HepG2 (cell line): ENCODE measurements around the gene B3GALNT2. TPM values are rescaled to one million over a fixed set of nuclear protein-coding genes. Genes with fewer than 3 reads are reported as not detected.

Experiments
- ATAC-seq: fragments of 200-7000 bp; cut with Tn5 transposase; 3 replicates; pipeline ENCODE4 v1.9.1; 2020; ENCODE audit warnings: mild to moderate bottlenecking, moderate library complexity
- BruUV-seq: library from RNA; stranded (reverse); fragments of 400-500 nt; replicated peaks from 2 replicates; lab custom pipeline; 2021; lab: Mats Ljungman, UMichigan
- CTCF ChIA-PET: fragments of 300-600 bp; formaldehyde crosslinking; extraction: SDS; loops from one replicate; lab custom pipeline; 2021; ENCODE audit warnings: low total read pairs, inconsistent platforms, low intra/inter-chr PET ratio; lab: Yijun Ruan, JAX
- POLR2A ChIA-PET: fragments of 350-600 bp; sonication (Branson Sonifier 250); formaldehyde crosslinking; loops from one replicate; lab custom pipeline; 2020; ENCODE audit warnings: antibody characterized with exemption, inconsistent platforms; lab: Yijun Ruan, JAX
- DNase-seq: peaks from one replicate; pipeline ENCODE4 v3.0.0-alpha.2; 2015; ENCODE audit warnings: low spot score
- FAIRE-seq: peaks from 3 replicates; lab custom pipeline; 2011; peaks lifted over from hg19 to GRCh38; lab: Jason Lieb, UNC
- H2AFZ ChIP-seq: one replicate; pipeline ENCODE4 v1.6.1; 2011; ENCODE audit warnings: low read length, inconsistent platforms
- H3K27ac ChIP-seq: fragments of 300-600 bp; 3 replicates; pipeline ENCODE4 v1.8.0; 2011; ENCODE audit warnings: mixed run types, mild to moderate bottlenecking, mixed read lengths, low read length, inconsistent platforms; ENCODE audit not compliant: insufficient read depth; ENCODE audit errors: extremely low read length
- H3K27me3 ChIP-seq, 2 experiments: fragments of 200-600 bp in 1 of 2; 2 replicates in 1 of 2; 3 replicates in 1 of 2; pipeline versions ENCODE4 v1.6.0 to v1.8.0; 2011; ENCODE audit warnings: low read length in 2 of 2, mild to moderate bottlenecking in 2 of 2, moderate library complexity in 2 of 2, inconsistent platforms in 1 of 2; ENCODE audit not compliant: insufficient read depth in 2 of 2, control insufficient read depth in 1 of 2
- H3K36me3 ChIP-seq, 2 experiments: fragments of 200-600 bp in 1 of 2; replicated peaks in 1 of 2; 2 replicates in 1 of 2; 3 replicates in 1 of 2; pipeline versions ENCODE4 v1.5.1 to v1.8.0; 2011; ENCODE audit warnings: low read length in 2 of 2, inconsistent platforms in 1 of 2; ENCODE audit not compliant: insufficient read depth in 2 of 2, control insufficient read depth in 1 of 2
- H3K4me1 ChIP-seq: 2 replicates; pipeline ENCODE4 v1.5.1; 2012; ENCODE audit warnings: low read length, inconsistent platforms; ENCODE audit not compliant: insufficient read depth
- H3K4me2 ChIP-seq: 2 replicates; pipeline ENCODE4 v1.6.0; 2011; ENCODE audit warnings: low read depth, low read length, inconsistent platforms
- H3K4me3 ChIP-seq, 3 experiments: fragments of 200-600 bp in 1 of 3; sonication (generic), shearing (Covaris generic) in 1 of 3; replicated peaks in 1 of 3; 2 replicates each; pipeline ENCODE4 v1.5.1; 2011 to 2016; ENCODE audit warnings: low read length in 3 of 3, inconsistent platforms in 2 of 3, low read depth in 2 of 3, mild to moderate bottlenecking in 2 of 3, control low read depth in 1 of 3, mixed read lengths in 1 of 3; ENCODE audit not compliant: insufficient read depth in 1 of 3
- H3K79me2 ChIP-seq: one replicate; pipeline ENCODE4 v1.6.1; 2011; ENCODE audit warnings: low read length, inconsistent platforms; ENCODE audit not compliant: insufficient read depth
- H3K9ac ChIP-seq: 2 replicates; pipeline ENCODE4 v1.6.0; 2011; ENCODE audit warnings: mild to moderate bottlenecking, low read depth, low read length, inconsistent platforms; ENCODE audit not compliant: insufficient read depth
- H3K9me3 ChIP-seq: 2 replicates; pipeline ENCODE4 v1.5.1; 2012; ENCODE audit warnings: mild to moderate bottlenecking, low read length
- H4K20me1 ChIP-seq: 2 replicates; pipeline ENCODE4 v1.6.0; 2011; ENCODE audit warnings: inconsistent platforms, mild to moderate bottlenecking, low read length, moderate library complexity; ENCODE audit not compliant: insufficient read depth
- FOXJ3 ChIP-seq: sonication (generic); formaldehyde crosslinking; IDR thresholded peaks from 2 replicates; pipeline ENCODE4 v1.4.0; 2020; ENCODE audit warnings: missing genetic modification reagents, mild to moderate bottlenecking, borderline replicate concordance
- GABPB1 ChIP-seq: IDR thresholded peaks from 2 replicates; pipeline ENCODE4 v1.6.1; 2016; ENCODE audit warnings: mild to moderate bottlenecking, missing genetic modification reagents, moderate library complexity, missing compliant biosample characterization
- GMEB1 ChIP-seq: sonication (generic); formaldehyde crosslinking; IDR thresholded peaks from 2 replicates; pipeline ENCODE4 v1.5.1; 2020; ENCODE audit warnings: missing genetic modification reagents, mild to moderate bottlenecking, borderline replicate concordance
- HNF4G ChIP-seq, 2 experiments: sonication (generic) in 1 of 2; formaldehyde crosslinking in 1 of 2; IDR thresholded peaks; 2 replicates each; pipeline versions ENCODE4 v1.4.0 to v1.6.1; 2011 to 2020; ENCODE audit warnings: borderline replicate concordance in 2 of 2, low read depth in 2 of 2, mild to moderate bottlenecking in 2 of 2, low read length in 1 of 2, missing genetic modification reagents in 1 of 2, moderate library complexity in 1 of 2
- IKZF1 ChIP-seq: fragments of 450-650 bp; IDR thresholded peaks from 2 replicates; pipeline ENCODE4 v1.7.1; 2016
- NFRKB ChIP-seq: fragments of 450-650 bp; IDR thresholded peaks from 2 replicates; pipeline ENCODE4 v1.6.1; 2017
- PHF8 ChIP-seq: sonication (generic); formaldehyde crosslinking; IDR thresholded peaks from 2 replicates; pipeline ENCODE4 v1.5.0; 2020; ENCODE audit warnings: missing genetic modification reagents
- PRDM4 ChIP-seq: sonication (generic); formaldehyde crosslinking; IDR thresholded peaks from 2 replicates; pipeline ENCODE4 v1.9.0; 2021; ENCODE audit warnings: missing genetic modification reagents, borderline replicate concordance
- RCOR2 ChIP-seq: IDR thresholded peaks from 2 replicates; pipeline ENCODE4 v1.6.1; 2016; ENCODE audit warnings: missing biosample characterization, missing genetic modification reagents
- SP1 ChIP-seq, 2 experiments: fragments of 450-650 bp in 1 of 2; sonication (generic) in 1 of 2; formaldehyde crosslinking in 1 of 2; IDR thresholded peaks; 2 replicates each; pipeline versions ENCODE4 v1.4.0 to v1.6.1; 2016 to 2020; ENCODE audit warnings: missing genetic modification reagents in 1 of 2
- SUZ12 ChIP-seq: fragments of 150-350 bp; IDR thresholded peaks from 2 replicates; pipeline ENCODE4 v1.6.1; 2014; ENCODE audit warnings: low read depth, low read length
- TBP ChIP-seq: sonication (generic); formaldehyde crosslinking; IDR thresholded peaks from 2 replicates; pipeline ENCODE4 v1.5.0; 2020; ENCODE audit warnings: missing genetic modification reagents
- TCF7 ChIP-seq: sonication (generic); IDR thresholded peaks from 2 replicates; pipeline ENCODE4 v1.6.1; 2016; ENCODE audit warnings: antibody characterized with exemption, low read depth
- ZMYM3 ChIP-seq: sonication (generic); formaldehyde crosslinking; IDR thresholded peaks from 2 replicates; pipeline ENCODE4 v1.5.1; 2020; ENCODE audit warnings: mild to moderate bottlenecking, missing genetic modification reagents
- ZNF546 ChIP-seq: sonication (generic); formaldehyde crosslinking; conservative IDR thresholded peaks from 2 replicates; pipeline ENCODE4 v1.8.1; 2023; ENCODE audit warnings: mild to moderate bottlenecking, missing genetic modification reagents
- ZNF7 ChIP-seq: IDR thresholded peaks from 2 replicates; pipeline ENCODE4 v1.6.1; 2016; ENCODE audit warnings: missing biosample characterization, missing genetic modification reagents
- ZNF790 ChIP-seq: sonication (generic); formaldehyde crosslinking; IDR thresholded peaks from 2 replicates; pipeline ENCODE4 v1.8.0; 2022; ENCODE audit warnings: missing genetic modification reagents, mild to moderate bottlenecking, borderline replicate concordance
- ZNF841 ChIP-seq: sonication (generic); formaldehyde crosslinking; IDR thresholded peaks from 2 replicates; pipeline ENCODE4 v1.8.1; 2023; ENCODE audit warnings: missing genetic modification reagents, borderline replicate concordance
- ZNF879 ChIP-seq: sonication (generic); formaldehyde crosslinking; IDR thresholded peaks from 2 replicates; pipeline ENCODE4 v1.8.1; 2023; ENCODE audit warnings: missing genetic modification reagents
- WGBS: methylation state at CpG from one replicate; pipeline ENCODE4 v1.1.6; 2017; ENCODE audit warnings: low lambda C conversion rate; 5-methylcytosine and 5-hydroxymethylcytosine counted together
- in situ Hi-C: cut with HindIII; loops from 2 replicates; pipeline ENCODE4 v1.10.0; 2017; ENCODE audit warnings: low pct_unique_long_range_greater_than_20kb; ENCODE audit not compliant: extremely low pct_ligation_motif_present
- intact Hi-C: fragments of 100-400 bp; cut with micrococcal nuclease; formaldehyde crosslinking; loops from one replicate; pipeline ENCODE4 v1.10.0; 2022; ENCODE audit not compliant: unreplicated experiment
- polyA plus RNA-seq, 8 experiments: library from polyadenylated mRNA; depleted of rRNA in 3 of 8; stranded (reverse) in 7 of 8; unstranded in 1 of 8; fragments of >200 nt; fragmentation: Illumina TruSeq in 4 of 8; extraction: Trizol in 4 of 8; gene quantifications; 2 replicates each; pipeline versions ENCODE4 v1.2.1 to v1.2.3, GENCODE V29; 2011 to 2016; ENCODE audit warnings: low read depth in 4 of 8, missing spikeins in 1 of 8, mixed read lengths in 1 of 8; ENCODE audit not compliant: insufficient read depth in 1 of 8
- total RNA-seq, 5 experiments: library from RNA; depleted of rRNA; stranded (reverse); fragments of >200 nt; fragmentation: Illumina TruSeq; extraction: Trizol; gene quantifications; 2 replicates each; pipeline ENCODE4 v1.2.3, GENCODE V29; 2016; ENCODE audit warnings: low read depth in 1 of 5
- TF ChIP-seq, protein P1 (sequence below): sonication (generic); formaldehyde crosslinking; conservative IDR thresholded peaks from 2 replicates; pipeline ENCODE4 v1.8.0; 2022; ENCODE audit warnings: low read depth, missing genetic modification reagents

The B3GALNT2 gene
- total and polyA plus RNA-seq, 2 of the 13 experiments (the other 11 are each of a cell fraction or from before 2014, with no cell fraction given): 16.5 to 28.9 TPM

GRCh38 chr1:235525314-235525713, 21.1 kb upstream of the B3GALNT2 start:
- Histone ChIP-seq H3K36me3 (no peaks in the 10 kb centered on the region), H2AFZ (no peak overlapping the region), H3K9me3 (no peaks in the 10 kb centered on the region), H3K4me3 (no peak overlapping the region), H3K4me2 (no peak overlapping the region), H4K20me1 (no peaks in the 10 kb centered on the region; the same call in 1 of the 2 replicates), H3K79me2 (no peaks in the 10 kb centered on the region), H3K27ac (no peak overlapping the region), H3K4me1 (no peaks in the 10 kb centered on the region), H3K27me3 (no peaks in the 10 kb centered on the region), H3K9ac (no peak overlapping the region)
- no TSS peak for BruUV-seq
- DNase-seq (no peak), FAIRE-seq (no peak), ATAC-seq (peak; percentile 37; the same call in 2 of the 3 replicates)
- CTCF ChIA-PET: no interaction called here
- POLR2A ChIA-PET: no interaction called here
- in situ Hi-C loops: no loop called here
- intact Hi-C loops: no loop called here
- 11% methylated on average over 4 of the region's 4 CpGs for WGBS
- TF ChIP-seq TBP (CRISPR knock-in tag): no peak
- no peak for TF ChIP-seq ZNF546 (CRISPR knock-in tag)
- no peak for TF ChIP-seq PRDM4 (CRISPR knock-in tag)
- TF ChIP-seq HNF4G (IDR thresholded peaks at IDR 0.05; ENCODE audit: borderline replicate concordance, low read depth, low read length): no peak
- TF ChIP-seq HNF4G (CRISPR knock-in tag; IDR thresholded peaks at IDR 0.05; ENCODE audit: borderline replicate concordance, low read depth): no peak
- no peak for TF ChIP-seq PHF8 (CRISPR knock-in tag)
- TF ChIP-seq RCOR2 (CRISPR knock-in tag): no peak
- TF ChIP-seq ZNF841 (CRISPR knock-in tag): no peak
- no peak for TF ChIP-seq GMEB1 (CRISPR knock-in tag)
- no peak for TF ChIP-seq ZMYM3 (CRISPR knock-in tag)
- TF ChIP-seq, protein P1, sequence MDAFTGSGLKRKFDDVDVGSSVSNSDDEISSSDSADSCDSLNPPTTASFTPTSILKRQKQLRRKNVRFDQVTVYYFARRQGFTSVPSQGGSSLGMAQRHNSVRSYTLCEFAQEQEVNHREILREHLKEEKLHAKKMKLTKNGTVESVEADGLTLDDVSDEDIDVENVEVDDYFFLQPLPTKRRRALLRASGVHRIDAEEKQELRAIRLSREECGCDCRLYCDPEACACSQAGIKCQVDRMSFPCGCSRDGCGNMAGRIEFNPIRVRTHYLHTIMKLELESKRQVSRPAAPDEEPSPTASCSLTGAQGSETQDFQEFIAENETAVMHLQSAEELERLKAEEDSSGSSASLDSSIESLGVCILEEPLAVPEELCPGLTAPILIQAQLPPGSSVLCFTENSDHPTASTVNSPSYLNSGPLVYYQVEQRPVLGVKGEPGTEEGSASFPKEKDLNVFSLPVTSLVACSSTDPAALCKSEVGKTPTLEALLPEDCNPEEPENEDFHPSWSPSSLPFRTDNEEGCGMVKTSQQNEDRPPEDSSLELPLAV (CRISPR knock-in tag): no peak
- no peak for TF ChIP-seq GABPB1 (CRISPR knock-in tag)
- TF ChIP-seq ZNF790 (CRISPR knock-in tag): no peak
- TF ChIP-seq TCF7: no peak
- TF ChIP-seq FOXJ3 (CRISPR knock-in tag): no peak
- no peak for TF ChIP-seq SP1 (IDR thresholded peaks at IDR 0.05)
- no peak for TF ChIP-seq SP1 (CRISPR knock-in tag; IDR thresholded peaks at IDR 0.05)
- no peak for TF ChIP-seq IKZF1
- TF ChIP-seq ZNF879 (CRISPR knock-in tag): no peak
- TF ChIP-seq SUZ12: no peak
- TF ChIP-seq ZNF7 (CRISPR knock-in tag): no peak
- no peak for TF ChIP-seq NFRKB
